ENCODE data around the gene GNA15.
A peak's percentile ranks its signal among the peaks of the same experiment; 100 is the strongest.

Gene GNA15

DNA sequence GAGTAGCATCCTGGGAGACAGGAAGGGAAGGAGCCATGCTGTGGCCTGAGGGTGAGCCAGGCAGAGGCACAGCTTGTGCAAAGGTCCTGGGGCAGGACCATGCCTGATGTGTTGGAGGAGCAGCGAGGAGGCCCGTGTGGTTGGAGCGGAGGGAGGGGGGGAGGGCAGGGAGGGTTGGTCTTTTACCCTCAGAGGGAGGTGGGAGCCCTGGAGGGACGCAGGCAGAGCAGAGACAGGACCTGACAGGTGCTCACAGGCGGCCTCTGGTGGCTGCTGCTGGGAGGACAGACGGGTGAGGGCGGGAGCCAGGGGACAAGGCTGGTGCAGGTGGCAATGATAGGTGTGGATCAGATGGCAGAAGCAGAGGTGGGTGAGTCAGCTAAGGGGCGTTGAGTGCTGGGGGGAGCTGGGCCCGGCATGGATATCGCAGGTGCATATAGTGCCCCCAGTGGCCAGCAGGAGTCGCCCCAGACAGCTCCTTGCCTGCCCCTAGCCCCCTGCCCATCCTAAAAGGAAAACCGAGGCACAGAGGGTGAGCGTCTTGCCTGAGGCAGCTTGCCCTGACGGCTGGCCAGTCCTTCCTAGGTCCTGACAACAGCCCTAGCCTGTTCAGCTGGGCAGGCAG, 9.8 kb upstream of the GNA15 start:
- TF ChIP-seq, protein P1, sequence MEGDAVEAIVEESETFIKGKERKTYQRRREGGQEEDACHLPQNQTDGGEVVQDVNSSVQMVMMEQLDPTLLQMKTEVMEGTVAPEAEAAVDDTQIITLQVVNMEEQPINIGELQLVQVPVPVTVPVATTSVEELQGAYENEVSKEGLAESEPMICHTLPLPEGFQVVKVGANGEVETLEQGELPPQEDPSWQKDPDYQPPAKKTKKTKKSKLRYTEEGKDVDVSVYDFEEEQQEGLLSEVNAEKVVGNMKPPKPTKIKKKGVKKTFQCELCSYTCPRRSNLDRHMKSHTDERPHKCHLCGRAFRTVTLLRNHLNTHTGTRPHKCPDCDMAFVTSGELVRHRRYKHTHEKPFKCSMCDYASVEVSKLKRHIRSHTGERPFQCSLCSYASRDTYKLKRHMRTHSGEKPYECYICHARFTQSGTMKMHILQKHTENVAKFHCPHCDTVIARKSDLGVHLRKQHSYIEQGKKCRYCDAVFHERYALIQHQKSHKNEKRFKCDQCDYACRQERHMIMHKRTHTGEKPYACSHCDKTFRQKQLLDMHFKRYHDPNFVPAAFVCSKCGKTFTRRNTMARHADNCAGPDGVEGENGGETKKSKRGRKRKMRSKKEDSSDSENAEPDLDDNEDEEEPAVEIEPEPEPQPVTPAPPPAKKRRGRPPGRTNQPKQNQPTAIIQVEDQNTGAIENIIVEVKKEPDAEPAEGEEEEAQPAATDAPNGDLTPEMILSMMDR (IDR thresholded peaks at IDR 0.05): peak; percentile 71

DNA sequence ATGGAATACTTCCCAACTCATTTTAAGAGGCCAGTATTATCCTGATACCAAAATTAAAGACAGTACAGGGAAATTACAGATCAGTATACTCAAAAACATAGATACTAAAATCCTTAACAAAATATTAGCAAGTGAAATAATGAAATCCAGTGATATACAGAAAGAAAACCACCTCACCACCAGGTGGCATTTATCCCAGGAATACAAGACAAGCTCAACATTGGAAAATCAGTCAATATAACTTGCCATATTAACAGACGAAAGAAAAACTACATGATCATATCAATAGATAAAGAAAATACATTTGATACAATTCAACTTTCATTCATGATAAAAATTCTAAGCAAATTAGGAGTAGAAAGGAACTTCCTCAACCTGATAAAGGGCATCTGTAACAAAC, 6.7 kb upstream of the GNA15 start:
- TF ChIP-seq, protein P1 (IDR thresholded peaks at IDR 0.05): peak; percentile 66

DNA sequence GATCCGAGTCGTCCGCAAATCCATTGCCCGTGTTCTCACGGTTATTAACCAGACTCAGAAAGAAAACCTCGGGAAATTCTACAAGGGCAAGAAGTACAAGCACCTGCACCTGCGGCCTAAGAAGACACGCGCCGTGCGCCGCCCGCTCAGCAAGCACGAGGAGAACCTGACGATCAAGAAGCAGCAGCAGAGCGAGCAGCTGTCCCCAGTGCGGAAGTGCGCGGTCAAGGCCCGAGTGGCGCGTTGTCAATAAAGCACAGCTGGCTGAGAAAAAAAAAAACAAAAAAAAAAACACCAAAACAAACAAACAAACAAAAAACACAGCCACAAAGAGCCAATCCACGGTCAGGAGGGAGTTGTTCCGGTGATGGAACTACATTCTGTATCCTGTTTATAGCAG, 4.7 kb upstream of the GNA15 start:
- TF ChIP-seq, protein P1 (IDR thresholded peaks at IDR 0.05): no peak

DNA sequence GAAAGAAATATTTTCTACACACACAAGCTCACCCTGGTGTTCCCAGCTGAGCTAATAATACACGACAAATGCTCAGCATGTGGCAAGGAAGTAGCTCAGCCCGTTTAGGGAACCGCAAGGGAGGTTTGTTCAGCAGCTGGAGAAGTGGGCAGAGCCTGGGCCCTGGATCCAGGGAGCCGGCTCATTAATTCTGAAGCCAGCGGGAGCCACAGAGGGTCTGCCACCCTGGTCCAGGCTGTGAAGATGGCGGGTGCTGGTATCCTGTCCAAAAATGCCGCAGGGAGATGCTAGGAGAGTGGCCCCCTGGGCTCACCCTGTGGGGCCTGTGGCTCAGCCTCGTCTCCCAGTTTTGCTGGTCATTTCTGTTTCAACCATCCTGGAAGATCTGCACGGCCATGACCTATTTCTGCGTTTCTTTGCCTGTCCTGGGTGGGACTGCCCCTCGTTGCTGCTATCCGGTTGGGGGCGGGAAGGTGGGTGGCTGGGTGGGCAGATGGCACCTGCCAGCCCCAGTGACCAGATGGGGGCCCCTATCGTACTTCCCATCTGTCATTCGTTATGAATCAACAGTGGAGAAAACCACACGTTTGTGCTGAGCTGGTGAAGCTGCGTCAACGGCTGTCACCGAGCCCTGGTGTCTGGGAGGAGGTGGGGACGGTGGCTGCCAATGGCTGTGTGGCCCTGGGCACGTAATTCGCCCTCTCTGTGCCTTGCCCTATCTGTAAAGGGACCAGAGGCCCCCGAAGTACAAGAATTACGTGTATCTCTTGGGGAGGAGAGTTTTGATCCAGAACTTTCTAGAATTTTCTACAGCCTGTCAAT, 2.7 kb upstream of the GNA15 start:
- TF ChIP-seq, protein P1 (IDR thresholded peaks at IDR 0.05): no peak

DNA sequence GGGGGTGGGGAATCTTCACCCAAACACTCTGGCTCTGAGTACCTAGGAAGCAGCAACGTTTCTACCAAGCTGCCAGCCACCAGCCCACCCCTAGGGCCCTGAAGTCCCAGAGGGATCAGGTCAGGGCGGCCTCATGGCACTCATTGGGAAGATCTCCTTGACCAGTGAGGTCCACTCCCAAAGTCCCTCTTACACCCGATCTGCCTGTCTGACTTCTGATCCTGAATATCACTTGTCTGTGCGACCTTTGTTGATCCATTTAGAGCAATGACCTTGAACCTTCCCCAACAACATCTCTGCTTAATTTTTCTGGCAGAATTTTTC, 2.1 kb upstream of the GNA15 start:
- TF ChIP-seq, protein P1 (IDR thresholded peaks at IDR 0.05): no peak

DNA sequence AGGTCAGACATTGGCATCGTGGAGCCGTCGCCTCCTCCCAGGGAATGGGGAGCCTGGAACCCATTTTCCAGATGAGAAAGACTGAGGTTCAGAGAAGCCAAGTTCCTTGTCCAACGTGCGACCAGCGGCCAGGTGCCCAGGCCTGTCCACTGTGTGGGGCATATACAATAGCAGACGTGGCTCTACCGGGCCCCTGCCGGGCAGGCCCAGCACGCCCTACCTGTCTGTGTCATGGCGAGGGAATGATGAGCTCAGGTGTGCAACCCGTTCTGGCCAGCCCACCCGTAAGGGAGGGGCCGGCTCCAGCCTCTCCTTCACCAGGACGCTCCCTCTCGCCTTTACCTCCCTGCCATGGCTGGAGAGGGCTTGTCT, 837 bp downstream of the GNA15 start:
- TF ChIP-seq, protein P1 (IDR thresholded peaks at IDR 0.05): no peak

DNA sequence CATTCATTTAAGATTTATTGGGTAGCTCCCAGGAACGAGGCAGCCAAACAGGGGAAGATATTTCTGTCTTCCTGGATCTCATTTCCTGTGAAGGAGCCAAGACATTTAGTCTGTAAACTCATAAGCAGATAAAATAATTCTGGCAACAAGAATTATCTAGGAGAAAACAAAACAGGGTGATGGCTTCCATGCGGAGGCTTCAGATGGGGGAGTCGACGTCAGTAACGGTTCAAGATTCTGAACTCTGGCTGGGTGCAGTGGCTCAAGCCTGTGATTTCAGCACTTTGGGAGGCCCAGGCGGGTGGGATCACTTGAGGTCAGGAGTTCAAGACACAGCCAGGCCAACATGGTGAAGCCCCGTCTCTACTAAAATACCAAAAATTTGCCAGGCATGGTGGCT, 1.3 kb downstream of the GNA15 start:
- TF ChIP-seq, protein P1 (IDR thresholded peaks at IDR 0.05): no peak
